ENCODE results near the gene RAG2. TPM values are rescaled to one million over a fixed set of nuclear protein-coding genes. Genes with fewer than 3 reads are reported as not detected.

Gene RAG2
- total and polyA plus RNA-seq, 2 donors (not counting 3 experiments of a cell fraction or from before 2014, with no cell fraction given), result not detected

DNA sequence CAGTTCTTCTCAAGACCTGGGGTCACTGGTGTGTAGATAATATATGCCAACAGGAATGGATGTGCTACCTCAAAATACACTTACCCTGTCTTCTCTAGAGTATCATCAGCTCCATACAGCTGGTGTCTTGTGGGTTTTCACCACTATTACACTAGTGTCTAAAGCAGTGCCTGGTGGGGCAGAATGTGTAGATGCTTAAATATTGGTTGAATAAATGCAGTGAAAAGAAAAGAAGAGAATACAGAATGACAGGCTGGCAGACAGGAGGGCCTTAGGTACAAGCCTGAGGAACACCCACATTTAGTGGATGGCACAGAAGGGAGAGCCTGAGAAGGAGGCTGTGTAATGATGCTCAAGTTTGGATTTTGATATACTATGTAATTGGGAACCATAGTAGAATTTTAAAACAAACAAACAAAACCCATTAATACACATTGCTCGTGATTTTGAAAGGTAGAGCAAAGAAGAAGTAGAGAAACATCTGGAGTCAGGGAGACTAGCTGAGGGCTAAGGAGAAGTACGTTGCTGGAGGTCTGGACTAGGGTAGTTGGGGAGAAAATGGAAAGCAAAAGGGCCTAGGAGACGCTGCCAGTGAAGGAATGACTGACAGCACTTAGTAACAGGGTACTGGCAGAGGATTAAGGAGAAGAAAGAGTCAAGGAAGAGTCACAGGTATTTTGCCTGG, 20.5 kb upstream of the RAG2 start:
- Histone ChIP-seq H2AFZ (ENCODE audit: low read depth, low read length) (no peak overlapping the region), H3K27ac (ENCODE audit: insufficient read depth, low read depth, low read length) (no peak overlapping the region), H3K4me3 (replicated peaks in 1 of 3; ENCODE audit: insufficient read depth in 1 of 3, low read depth in 1 of 3, low read length in 3 of 3) (no peak overlapping the region), H3K27me3 (ENCODE audit: control insufficient read depth in 2 of 2, insufficient read depth in 2 of 2, low read length in 2 of 2) (no peaks in the 10 kb centered on the region), H3K9me3 (replicated peaks; ENCODE audit: control insufficient read depth, insufficient read depth, low read length) (no peaks in the 10 kb centered on the region), H3K9me1 (replicated peaks; ENCODE audit: control insufficient read depth, extremely low read depth, insufficient read depth, low read length) (no peaks in the 10 kb centered on the region), H3K36me3 (ENCODE audit: control insufficient read depth in 2 of 2, extremely low read depth in 1 of 2, insufficient read depth in 2 of 2, low read length in 2 of 2) (no peaks in the 10 kb centered on the region), H3K9ac (replicated peaks; ENCODE audit: extremely low read depth, insufficient read depth, low read length) (no peak overlapping the region), H4K20me1 (replicated peaks; ENCODE audit: control insufficient read depth, extremely low read depth, insufficient read depth, low read length) (no peaks in the 10 kb centered on the region), H3K79me2 (ENCODE audit: control insufficient read depth, insufficient read depth, low read length) (no peaks in the 10 kb centered on the region), H3K4me1 (ENCODE audit: control insufficient read depth, extremely low read depth, insufficient read depth, low read length) (peaks cover 2% of the 10 kb centered on the region), H3K4me2 (ENCODE audit: insufficient read depth, low read length) (no peak overlapping the region)
- FAIRE-seq (no peak), DNase-seq (ENCODE audit: low read depth, low spot score) (no peak)
- dilution Hi-C loops (cut with MboI; ENCODE audit: extremely low pct_ligation_motif_present, low sequenced_read_pairs) (no loop called here), intact Hi-C loops (cut with micrococcal nuclease) (no loop called here)
- ChIA-PET CTCF (interaction anchor here (0.7 to 2.2 kb wide), 5 partner anchors 13 to 107 kb away, joined by 3 to 7 read pairs (median 3); partner anchors contain the start of gene IFTAP), POLR2A (no interaction called here)
- TF ChIP-seq FOS (IDR thresholded peaks at IDR 0.05; ENCODE audit: borderline replicate concordance, insufficient read depth, low read length) (no peak), MYC (IDR thresholded peaks at IDR 0.05; ENCODE audit: low read depth, low read length) (no peak), POLR2AphosphoS5 (IDR thresholded peaks at IDR 0.05; ENCODE audit: insufficient read depth, low read depth, low read length) (no peak), EZH2 (IDR thresholded peaks at IDR 0.05; ENCODE audit: borderline replicate concordance, low read depth, low read length, severe bottlenecking) (no peak), GATA2 (IDR thresholded peaks at IDR 0.05; ENCODE audit: insufficient read depth, insufficient read length, low read depth, low read length) (no peak), POLR2A (IDR thresholded peaks at IDR 0.05; ENCODE audit: low read depth, low read length) (no peak), JUN (IDR thresholded peaks at IDR 0.05; ENCODE audit: borderline replicate concordance, insufficient read depth, insufficient read length, low read depth) (no peak)
- TF ChIP-seq, protein P1, sequence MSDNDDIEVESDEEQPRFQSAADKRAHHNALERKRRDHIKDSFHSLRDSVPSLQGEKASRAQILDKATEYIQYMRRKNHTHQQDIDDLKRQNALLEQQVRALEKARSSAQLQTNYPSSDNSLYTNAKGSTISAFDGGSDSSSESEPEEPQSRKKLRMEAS (IDR thresholded peaks at IDR 0.05; ENCODE audit: insufficient read depth, insufficient read length), result no peak
- TF ChIP-seq, protein P2, sequence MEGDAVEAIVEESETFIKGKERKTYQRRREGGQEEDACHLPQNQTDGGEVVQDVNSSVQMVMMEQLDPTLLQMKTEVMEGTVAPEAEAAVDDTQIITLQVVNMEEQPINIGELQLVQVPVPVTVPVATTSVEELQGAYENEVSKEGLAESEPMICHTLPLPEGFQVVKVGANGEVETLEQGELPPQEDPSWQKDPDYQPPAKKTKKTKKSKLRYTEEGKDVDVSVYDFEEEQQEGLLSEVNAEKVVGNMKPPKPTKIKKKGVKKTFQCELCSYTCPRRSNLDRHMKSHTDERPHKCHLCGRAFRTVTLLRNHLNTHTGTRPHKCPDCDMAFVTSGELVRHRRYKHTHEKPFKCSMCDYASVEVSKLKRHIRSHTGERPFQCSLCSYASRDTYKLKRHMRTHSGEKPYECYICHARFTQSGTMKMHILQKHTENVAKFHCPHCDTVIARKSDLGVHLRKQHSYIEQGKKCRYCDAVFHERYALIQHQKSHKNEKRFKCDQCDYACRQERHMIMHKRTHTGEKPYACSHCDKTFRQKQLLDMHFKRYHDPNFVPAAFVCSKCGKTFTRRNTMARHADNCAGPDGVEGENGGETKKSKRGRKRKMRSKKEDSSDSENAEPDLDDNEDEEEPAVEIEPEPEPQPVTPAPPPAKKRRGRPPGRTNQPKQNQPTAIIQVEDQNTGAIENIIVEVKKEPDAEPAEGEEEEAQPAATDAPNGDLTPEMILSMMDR (IDR thresholded peaks at IDR 0.05; ENCODE audit: extremely low read depth in 1 of 2, insufficient read depth in 1 of 2, low read depth in 1 of 2, low read length in 2 of 2), result no peak
- no TSS peak for BruUV-seq (replicated peaks)

Data from endothelial cell of umbilical vein (primary cell).